HG03342 (cell line): ENCODE measurements around the gene PURB.
"Not testable (repeated sequence)": the region's sequence is repeated elsewhere in the genome, so short reads cannot be mapped to it uniquely, and the experiment has no call there.

Experiments
- ATAC-seq: cut with Tn5 transposase; IDR thresholded peaks from one replicate; pipeline ENCODE4 v1.9.1; 2021; ENCODE audit warnings: mild to moderate bottlenecking, moderate library complexity; ENCODE audit not compliant: unreplicated experiment

The PURB gene

GRCh38 chr7:44854644-44855364 is 30.5 kb downstream of the PURB start:
- no peak for ATAC-seq

GRCh38 chr7:44853391-44853790 is 31.9 kb downstream of the PURB start:
- no peak for ATAC-seq

- ATAC-seq, result no peak
Observed at GRCh38 chr7:44852590-44852989, 32.7 kb downstream of the PURB start.

- no peak for ATAC-seq
Observed at GRCh38 chr7:44849885-44850544, 35.3 kb downstream of the PURB start.

GRCh38 chr7:44849259-44849884 is 36.0 kb downstream of the PURB start:
- no peak for ATAC-seq

GRCh38 chr7:44847920-44848634 is 37.3 kb downstream of the PURB start, which contains the start of gene H2AZ2:
H2AZ2 (minus strand) TSS chr7:44848087; CDS start chr7:44847971, 116 bp downstream.
- peak; percentile 83 for ATAC-seq

- ATAC-seq, result peak; percentile 70
Observed at GRCh38 chr7:44847509-44847919, 37.8 kb downstream of the PURB start.

- no peak for ATAC-seq
Observed at GRCh38 chr7:44846816-44847508, 38.4 kb downstream of the PURB start.

- ATAC-seq, result not testable (repeated sequence)
Observed at GRCh38 chr7:44846390-44846789, 38.9 kb downstream of the PURB start.

- ATAC-seq, result no peak
Observed at GRCh38 chr7:44845451-44845850, 39.9 kb downstream of the PURB start.

- not testable (repeated sequence) for ATAC-seq
Observed at GRCh38 chr7:44843440-44843839, 41.9 kb downstream of the PURB start.

- ATAC-seq, result not testable (repeated sequence)
Observed at GRCh38 chr7:44842675-44843074, 42.7 kb downstream of the PURB start.

GRCh38 chr7:44838751-44839150 is 46.6 kb downstream of the PURB start:
- ATAC-seq, result no peak

GRCh38 chr7:44827567-44827966 is 57.8 kb downstream of the PURB start:
- ATAC-seq, result no peak
